ENCODE data around the gene NCOA5.

DNA sequence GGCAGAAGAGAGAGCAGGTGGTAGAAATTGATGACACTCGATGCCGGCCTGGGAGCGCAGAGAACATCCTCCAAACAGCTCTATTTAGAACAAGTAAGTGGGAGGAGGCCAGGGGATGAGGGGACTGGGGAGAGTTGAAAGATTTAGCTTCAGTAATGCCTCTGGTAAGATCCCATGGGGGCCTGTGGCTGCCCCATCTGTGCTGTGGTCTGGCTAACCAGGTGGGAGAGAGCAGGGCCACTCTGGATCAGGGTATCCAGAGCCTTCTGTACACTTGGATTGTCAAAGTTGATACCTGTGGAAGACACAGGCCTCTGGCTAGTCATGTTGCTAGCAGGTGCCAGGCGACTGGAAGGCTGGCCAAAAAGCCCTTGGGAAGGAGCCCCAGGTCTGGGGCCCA, 27.6 kb downstream of the NCOA5 start:
- TF ChIP-seq, protein P1, sequence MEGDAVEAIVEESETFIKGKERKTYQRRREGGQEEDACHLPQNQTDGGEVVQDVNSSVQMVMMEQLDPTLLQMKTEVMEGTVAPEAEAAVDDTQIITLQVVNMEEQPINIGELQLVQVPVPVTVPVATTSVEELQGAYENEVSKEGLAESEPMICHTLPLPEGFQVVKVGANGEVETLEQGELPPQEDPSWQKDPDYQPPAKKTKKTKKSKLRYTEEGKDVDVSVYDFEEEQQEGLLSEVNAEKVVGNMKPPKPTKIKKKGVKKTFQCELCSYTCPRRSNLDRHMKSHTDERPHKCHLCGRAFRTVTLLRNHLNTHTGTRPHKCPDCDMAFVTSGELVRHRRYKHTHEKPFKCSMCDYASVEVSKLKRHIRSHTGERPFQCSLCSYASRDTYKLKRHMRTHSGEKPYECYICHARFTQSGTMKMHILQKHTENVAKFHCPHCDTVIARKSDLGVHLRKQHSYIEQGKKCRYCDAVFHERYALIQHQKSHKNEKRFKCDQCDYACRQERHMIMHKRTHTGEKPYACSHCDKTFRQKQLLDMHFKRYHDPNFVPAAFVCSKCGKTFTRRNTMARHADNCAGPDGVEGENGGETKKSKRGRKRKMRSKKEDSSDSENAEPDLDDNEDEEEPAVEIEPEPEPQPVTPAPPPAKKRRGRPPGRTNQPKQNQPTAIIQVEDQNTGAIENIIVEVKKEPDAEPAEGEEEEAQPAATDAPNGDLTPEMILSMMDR (IDR thresholded peaks at IDR 0.05 in 8 of 11, conservative IDR thresholded peaks at IDR 0.05 in 3 of 11): no peak
- TF ChIP-seq POLR2A (IDR thresholded peaks at IDR 0.05): no peak
